Stimulated activated CD4-positive, alpha-beta T cell treated with anti-CD3 and anti-CD28 coated beads, Interleukin-4, amount 100 ng/mL, for 48 hours (primary cell): Measurements from ENCODE around the gene MYO18B.

Source experiments
- DNase-seq, 2 donors: peaks; one replicate each; pipeline ENCODE4 v3.0.0-alpha.2; 2020; ENCODE audit warnings: low read depth in 2 of 2

Gene MYO18B

GRCh38 chr22:25777411-25777810 lies 35.4 kb downstream of the MYO18B start:
- DNase-seq, result no peak

- no peak for DNase-seq
Observed at GRCh38 chr22:25777870-25778269, 35.9 kb downstream of the MYO18B start.

- DNase-seq, result no peak
Observed at GRCh38 chr22:25779426-25779825, 37.4 kb downstream of the MYO18B start.

GRCh38 chr22:25779890-25780289 lies 37.9 kb downstream of the MYO18B start:
- DNase-seq, result no peak

GRCh38 chr22:25780673-25781072 lies 38.7 kb downstream of the MYO18B start:
- DNase-seq, result no peak

- no peak for DNase-seq
Observed at GRCh38 chr22:25781801-25782200, 39.8 kb downstream of the MYO18B start.

GRCh38 chr22:25782831-25783230 lies 40.8 kb downstream of the MYO18B start:
- DNase-seq, result no peak

- DNase-seq, result no peak
Observed at GRCh38 chr22:25783856-25784255, 41.9 kb downstream of the MYO18B start.

GRCh38 chr22:25786165-25786564 lies 44.2 kb downstream of the MYO18B start:
- DNase-seq, result no peak

- DNase-seq, result no peak
Observed at GRCh38 chr22:25791556-25791955, 49.6 kb downstream of the MYO18B start.

- DNase-seq, result no peak
Observed at GRCh38 chr22:25795478-25795877, 53.5 kb downstream of the MYO18B start.

GRCh38 chr22:25797498-25798290 lies 55.7 kb downstream of the MYO18B start:
- DNase-seq, result no peak

- no peak for DNase-seq
Observed at GRCh38 chr22:25800766-25801165, 58.8 kb downstream of the MYO18B start.

- DNase-seq, result no peak
Observed at GRCh38 chr22:25802018-25802417, 60.0 kb downstream of the MYO18B start.

GRCh38 chr22:25804676-25805075 lies 62.7 kb downstream of the MYO18B start:
- no peak for DNase-seq

GRCh38 chr22:25806579-25806978 lies 64.6 kb downstream of the MYO18B start:
- no peak for DNase-seq

- DNase-seq, result no peak
Observed at GRCh38 chr22:25814685-25815084, 72.7 kb downstream of the MYO18B start.

- DNase-seq, result no peak
Observed at GRCh38 chr22:25815561-25815960, 73.6 kb downstream of the MYO18B start.

- DNase-seq, result no peak
Observed at GRCh38 chr22:25816522-25817059, 74.6 kb downstream of the MYO18B start.

GRCh38 chr22:25817092-25817943 lies 75.3 kb downstream of the MYO18B start:
- no peak for DNase-seq

GRCh38 chr22:25818541-25818940 lies 76.6 kb downstream of the MYO18B start:
- no peak for DNase-seq

GRCh38 chr22:25822344-25822743 lies 80.4 kb downstream of the MYO18B start:
- DNase-seq, result no peak

- no peak for DNase-seq
Observed at GRCh38 chr22:25823276-25823675, 81.3 kb downstream of the MYO18B start.
